Measurements from ENCODE around the gene TMIGD2.

TMIGD2 gene

DNA sequence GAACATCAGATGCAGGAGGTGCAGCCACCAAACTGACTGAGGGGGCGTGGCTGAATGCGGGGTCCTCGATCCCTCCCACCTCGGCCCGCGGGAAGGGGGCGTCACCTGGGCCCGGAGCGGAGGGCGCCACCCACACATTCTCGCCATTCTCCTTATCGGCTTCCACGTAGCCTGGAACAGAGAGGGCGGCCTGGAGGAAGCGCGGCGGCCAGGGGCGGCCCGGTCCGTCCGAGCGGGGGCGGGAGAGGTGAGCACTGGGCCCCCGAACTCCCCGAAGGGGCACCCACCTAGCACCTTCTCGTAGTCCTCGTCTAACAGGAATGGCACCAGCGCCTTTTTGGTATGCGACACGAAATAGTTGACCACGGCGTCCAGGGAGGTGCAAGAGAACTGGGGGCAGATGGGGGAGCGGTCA, 24.7 kb upstream of the TMIGD2 start:
- TF ChIP-seq, protein P1, sequence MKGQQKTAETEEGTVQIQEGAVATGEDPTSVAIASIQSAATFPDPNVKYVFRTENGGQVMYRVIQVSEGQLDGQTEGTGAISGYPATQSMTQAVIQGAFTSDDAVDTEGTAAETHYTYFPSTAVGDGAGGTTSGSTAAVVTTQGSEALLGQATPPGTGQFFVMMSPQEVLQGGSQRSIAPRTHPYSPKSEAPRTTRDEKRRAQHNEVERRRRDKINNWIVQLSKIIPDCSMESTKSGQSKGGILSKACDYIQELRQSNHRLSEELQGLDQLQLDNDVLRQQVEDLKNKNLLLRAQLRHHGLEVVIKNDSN (IDR thresholded peaks at IDR 0.05), result no peak
- TF ChIP-seq REST (IDR thresholded peaks at IDR 0.05; ENCODE audit: low read depth) (no peak), FOXM1 (IDR thresholded peaks at IDR 0.05; ENCODE audit: borderline replicate concordance, low read depth) (no peak), NFIC (IDR thresholded peaks at IDR 0.05) (no peak), TEAD4 (IDR thresholded peaks at IDR 0.05) (no peak), CEBPB (IDR thresholded peaks at IDR 0.05) (no peak), CREB1 (IDR thresholded peaks at IDR 0.05; ENCODE audit: low read depth) (no peak), RAD21 (IDR thresholded peaks at IDR 0.05; ENCODE audit: low read depth) (no peak), YY1 (IDR thresholded peaks at IDR 0.05; ENCODE audit: low read depth) (no peak), TCF12 (IDR thresholded peaks at IDR 0.05; ENCODE audit: low read depth) (no peak)

GRCh38 chr19:4326215-4326836, 24.1 kb upstream of the TMIGD2 start:
- TF ChIP-seq EP300 (IDR thresholded peaks at IDR 0.05; ENCODE audit: borderline replicate concordance) (no peak), FOXM1 (IDR thresholded peaks at IDR 0.05; ENCODE audit: borderline replicate concordance, low read depth) (no peak), REST (IDR thresholded peaks at IDR 0.05; ENCODE audit: low read depth) (no peak)

DNA sequence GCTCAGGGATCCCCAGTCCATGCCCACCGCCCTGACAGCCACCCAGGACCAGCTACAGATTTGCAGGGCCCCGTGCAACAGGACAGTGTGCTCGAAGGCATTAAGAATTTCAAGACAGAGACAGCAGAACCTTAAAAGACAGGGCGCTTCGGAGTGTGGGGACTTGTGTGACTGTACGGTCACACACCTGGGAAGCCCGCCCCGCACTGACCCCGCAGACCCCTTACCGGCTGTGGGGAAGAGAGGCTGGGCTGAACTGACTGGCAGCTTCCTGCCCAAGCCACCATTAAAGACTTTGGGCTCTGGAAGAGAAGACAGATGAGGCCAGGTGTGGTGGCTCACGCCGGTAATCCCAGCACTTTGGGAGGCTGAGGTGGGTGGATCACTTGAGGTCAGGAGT, 22.0 kb upstream of the TMIGD2 start:
- TF ChIP-seq EGR1 (IDR thresholded peaks at IDR 0.05), result no peak
- TF ChIP-seq TCF12 (IDR thresholded peaks at IDR 0.05; ENCODE audit: low read depth), result no peak
- TF ChIP-seq TAF1 (IDR thresholded peaks at IDR 0.05; ENCODE audit: low read depth), result no peak
- no peak for TF ChIP-seq CREB1 (IDR thresholded peaks at IDR 0.05; ENCODE audit: low read depth)
- no peak for TF ChIP-seq MAX (IDR thresholded peaks at IDR 0.05)
- no peak for TF ChIP-seq REST (IDR thresholded peaks at IDR 0.05; ENCODE audit: low read depth)
- TF ChIP-seq NFIC (IDR thresholded peaks at IDR 0.05), result no peak
- TF ChIP-seq RAD21 (IDR thresholded peaks at IDR 0.05; ENCODE audit: low read depth), result no peak
- no peak for TF ChIP-seq CEBPB (IDR thresholded peaks at IDR 0.05)
- TF ChIP-seq, protein P1 (IDR thresholded peaks at IDR 0.05), result no peak
- TF ChIP-seq EP300 (IDR thresholded peaks at IDR 0.05; ENCODE audit: borderline replicate concordance), result no peak
- no peak for TF ChIP-seq ZBTB7A (IDR thresholded peaks at IDR 0.05; ENCODE audit: low read depth)
- no peak for TF ChIP-seq YY1 (IDR thresholded peaks at IDR 0.05; ENCODE audit: low read depth)
- no peak for TF ChIP-seq TEAD4 (IDR thresholded peaks at IDR 0.05)
- TF ChIP-seq FOXM1 (IDR thresholded peaks at IDR 0.05; ENCODE audit: borderline replicate concordance, low read depth), result no peak

GRCh38 chr19:4323692-4324091, 21.5 kb upstream of the TMIGD2 start:
- TF ChIP-seq CREB1 (IDR thresholded peaks at IDR 0.05; ENCODE audit: low read depth) (no peak), RAD21 (IDR thresholded peaks at IDR 0.05; ENCODE audit: low read depth) (no peak), EGR1 (IDR thresholded peaks at IDR 0.05) (no peak), YY1 (IDR thresholded peaks at IDR 0.05; ENCODE audit: low read depth) (no peak), FOXM1 (IDR thresholded peaks at IDR 0.05; ENCODE audit: borderline replicate concordance, low read depth) (no peak), CEBPB (IDR thresholded peaks at IDR 0.05) (no peak), MAX (IDR thresholded peaks at IDR 0.05) (no peak), EP300 (IDR thresholded peaks at IDR 0.05; ENCODE audit: borderline replicate concordance) (no peak), REST (IDR thresholded peaks at IDR 0.05; ENCODE audit: low read depth) (no peak), ZBTB7A (IDR thresholded peaks at IDR 0.05; ENCODE audit: low read depth) (no peak), TAF1 (IDR thresholded peaks at IDR 0.05; ENCODE audit: low read depth) (no peak), TCF12 (IDR thresholded peaks at IDR 0.05; ENCODE audit: low read depth) (no peak), TEAD4 (IDR thresholded peaks at IDR 0.05) (no peak), NFIC (IDR thresholded peaks at IDR 0.05) (no peak)
- TF ChIP-seq, protein P1 (IDR thresholded peaks at IDR 0.05), result no peak

Data from Ishikawa (cell line).